Measurements from ENCODE around the gene FBXO45. TPM values are rescaled to one million over a fixed set of nuclear protein-coding genes. Genes with fewer than 3 reads are reported as not detected.

FBXO45 gene
- total and polyA plus RNA-seq, 3 donors from 2014 or later, result 11.0 to 20.4 (median 16.4) TPM

GRCh38 chr3:196627918-196628231 lies 59.4 kb downstream of the FBXO45 start:
- Histone ChIP-seq H3K4me3 (no peak overlapping the region), H3K27ac (no peak overlapping the region), H3K9me3 (no peaks in the 10 kb centered on the region), H3K4me1 (peaks cover 8% of the 10 kb centered on the region), H3K36me3 (ENCODE audit: low read depth, missing control alignments) (no peaks in the 10 kb centered on the region), H3K27me3 (no peaks in the 10 kb centered on the region)
- WGBS, 2 donors, result 93 to 97% methylated on average over 8 of the region's 8 CpGs
- TF ChIP-seq CTCF (IDR thresholded peaks at IDR 0.05) (no peak), POLR2A (IDR thresholded peaks at IDR 0.05) (no peak)
- intact Hi-C loops (cut with DNase I; ENCODE audit: low total_unique reads), result no loop called here
- no peak for DNase-seq

DNA sequence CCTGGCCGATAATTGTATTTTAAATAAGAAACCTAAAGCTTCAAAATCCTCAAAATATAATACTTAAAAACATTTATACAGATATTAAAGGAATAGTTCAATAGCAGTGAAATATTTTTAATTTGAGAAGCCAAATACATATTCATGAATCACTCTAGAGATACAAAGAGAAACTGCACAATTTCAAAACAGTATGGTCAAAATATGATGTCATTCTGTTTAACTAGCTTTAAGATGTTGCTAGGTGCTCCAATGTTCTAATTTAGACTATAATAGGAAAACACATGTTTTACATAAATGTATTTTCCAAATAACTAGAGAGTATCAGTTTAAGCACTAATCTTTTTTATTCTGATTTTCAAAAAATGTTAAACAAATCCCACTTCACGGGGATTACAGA lies 60.8 kb downstream of the FBXO45 start:
- TF ChIP-seq POLR2A (IDR thresholded peaks at IDR 0.05) (no peak), CTCF (IDR thresholded peaks at IDR 0.05) (no peak)
- Histone ChIP-seq H3K27ac (no peak overlapping the region), H3K9me3 (no peaks in the 10 kb centered on the region), H3K4me1 (no peaks in the 10 kb centered on the region), H3K27me3 (no peaks in the 10 kb centered on the region), H3K36me3 (ENCODE audit: low read depth, missing control alignments) (no peaks in the 10 kb centered on the region), H3K4me3 (no peak overlapping the region)
- DNase-seq, result no peak
- 88 to 92% methylated on average over 2 of the region's 2 CpGs for WGBS, 2 donors
- intact Hi-C loops (cut with DNase I; ENCODE audit: low total_unique reads), result no loop called here

DNA sequence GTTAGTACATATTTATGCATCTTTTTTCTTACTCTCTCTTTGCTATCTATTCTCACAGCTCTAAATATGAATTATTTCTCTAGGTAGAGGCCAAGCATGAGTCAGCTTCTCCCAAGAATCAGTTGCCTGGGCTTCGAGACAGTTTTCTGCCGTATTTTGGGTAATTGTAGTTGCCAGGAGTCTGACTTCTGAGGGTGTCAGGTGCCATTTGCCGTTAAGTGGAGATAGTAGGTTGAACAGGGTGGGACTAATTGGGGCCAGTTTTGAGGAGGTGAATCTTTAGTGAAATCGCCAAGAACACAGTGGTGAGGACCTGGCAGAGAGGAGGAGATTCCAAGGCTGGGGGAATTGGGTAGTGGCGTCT lies 63.2 kb downstream of the FBXO45 start:
- no peak for DNase-seq
- Histone ChIP-seq H3K27me3 (no peaks in the 10 kb centered on the region), H3K4me1 (no peaks in the 10 kb centered on the region), H3K36me3 (ENCODE audit: low read depth, missing control alignments) (no peaks in the 10 kb centered on the region), H3K4me3 (peak overlapping the region; percentile 62 to 63), H3K27ac (peak overlapping the region; percentile 61 to 83), H3K9me3 (no peaks in the 10 kb centered on the region)
- no peak for TF ChIP-seq POLR2A (IDR thresholded peaks at IDR 0.05)
- TF ChIP-seq CTCF (IDR thresholded peaks at IDR 0.05), result no peak
- intact Hi-C loops (cut with DNase I; ENCODE audit: low total_unique reads), result loop anchor here (10.0 kb wide), 1 partner anchor 53 kb away; no protein-coding TSS in a partner anchor
- 25 to 26% methylated on average over 5 of the region's 5 CpGs for WGBS, 2 donors

DNA sequence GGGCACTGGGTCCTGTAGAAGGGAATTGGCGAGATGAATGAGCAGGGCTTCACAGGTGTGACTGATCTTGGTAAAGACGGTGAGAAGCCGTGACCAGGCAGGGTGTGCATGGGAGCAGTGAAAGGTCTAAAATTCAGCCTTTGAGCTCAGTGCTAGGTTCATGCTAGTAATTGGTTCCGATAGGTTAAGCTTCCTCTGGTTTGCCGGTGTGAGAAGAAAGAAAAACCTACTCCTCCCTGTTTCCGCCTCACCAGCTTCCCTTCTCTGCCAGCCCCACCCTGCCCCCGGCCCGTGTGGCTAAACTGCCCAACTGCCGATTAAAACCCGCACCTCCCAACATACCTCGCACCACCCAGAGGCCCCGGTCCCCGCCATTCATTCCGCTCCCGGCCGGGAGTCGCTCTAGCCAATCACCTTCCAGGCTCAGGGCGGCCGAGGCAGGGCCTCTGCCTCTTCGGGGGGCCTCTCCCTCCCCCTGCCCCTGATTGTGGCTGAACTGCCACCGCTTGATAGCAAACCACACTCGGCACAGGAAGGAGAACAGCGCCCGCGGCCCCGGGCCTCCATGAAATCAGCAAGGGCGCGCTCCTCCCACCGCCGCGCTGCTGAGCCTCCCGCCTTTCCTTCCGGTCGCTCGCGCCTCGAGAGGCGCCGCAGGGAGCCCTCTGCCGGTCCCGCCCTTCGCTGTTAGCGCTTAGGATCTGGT lies 63.7 kb downstream of the FBXO45 start:
- Histone ChIP-seq H3K27ac (peak overlapping the region; percentile 61 to 83), H3K4me3 (peak overlapping the region; percentile 62 to 63), H3K36me3 (ENCODE audit: low read depth, missing control alignments) (no peaks in the 10 kb centered on the region), H3K4me1 (no peaks in the 10 kb centered on the region), H3K9me3 (no peaks in the 10 kb centered on the region), H3K27me3 (no peaks in the 10 kb centered on the region)
- no peak for TF ChIP-seq CTCF (IDR thresholded peaks at IDR 0.05)
- no peak for TF ChIP-seq POLR2A (IDR thresholded peaks at IDR 0.05)
- WGBS, 2 donors, result 1 to 5% methylated on average over 9 to 42 of the region's 43 CpGs
- intact Hi-C loops (cut with DNase I; ENCODE audit: low total_unique reads), result loop anchor here (10.0 kb wide), 1 partner anchor 53 kb away; no protein-coding TSS in a partner anchor
- peak; percentile 89 for DNase-seq

Data from testis (tissue), 3 donors.